ENCODE data around the gene SPRED2. TPM values are rescaled to one million over a fixed set of nuclear protein-coding genes. Genes with fewer than 3 reads are reported as not detected.

The SPRED2 gene
- total RNA-seq = 8.6 TPM

- DNase-seq = peak; percentile 86
Measured at GRCh38 chr2:65432227-65433190, at the start of gene SPRED2. TSS of gene SPRED2 (minus strand) at chr2:65432599. CDS start at chr2:65431987, 612 bp downstream.

- no peak for DNase-seq
Measured at GRCh38 chr2:65481961-65482360, 49.6 kb upstream of the SPRED2 start.

- no peak for DNase-seq
Measured at GRCh38 chr2:65479524-65479923, 47.1 kb upstream of the SPRED2 start.

- no peak for DNase-seq
Measured at GRCh38 chr2:65478498-65479135, 46.2 kb upstream of the SPRED2 start.

- DNase-seq = no peak
Measured at GRCh38 chr2:65477590-65477989, 45.2 kb upstream of the SPRED2 start.

- DNase-seq = no peak
Measured at GRCh38 chr2:65476778-65477177, 44.4 kb upstream of the SPRED2 start.

- no peak for DNase-seq
Measured at GRCh38 chr2:65475000-65475399, 42.6 kb upstream of the SPRED2 start.

GRCh38 chr2:65473045-65473444 lies 40.6 kb upstream of the SPRED2 start:
- DNase-seq = no peak

GRCh38 chr2:65471409-65471808 lies 39.0 kb upstream of the SPRED2 start:
- DNase-seq = no peak

- no peak for DNase-seq
Measured at GRCh38 chr2:65466551-65466950, 34.2 kb upstream of the SPRED2 start.

- DNase-seq = no peak
Measured at GRCh38 chr2:65465857-65466256, 33.5 kb upstream of the SPRED2 start.

GRCh38 chr2:65465124-65465523 lies 32.7 kb upstream of the SPRED2 start:
- DNase-seq = no peak

- DNase-seq = no peak
Measured at GRCh38 chr2:65464604-65465003, 32.2 kb upstream of the SPRED2 start.

GRCh38 chr2:65458999-65459398 lies 26.6 kb upstream of the SPRED2 start:
- no peak for DNase-seq

- no peak for DNase-seq
Measured at GRCh38 chr2:65456886-65457285, 24.5 kb upstream of the SPRED2 start.

- DNase-seq = no peak
Measured at GRCh38 chr2:65456064-65456463, 23.7 kb upstream of the SPRED2 start.

GRCh38 chr2:65453916-65454315 lies 21.5 kb upstream of the SPRED2 start:
- no peak for DNase-seq

GRCh38 chr2:65452150-65452895 lies 19.9 kb upstream of the SPRED2 start:
- DNase-seq = no peak

GRCh38 chr2:65450810-65451209 lies 18.4 kb upstream of the SPRED2 start:
- DNase-seq = no peak

- no peak for DNase-seq
Measured at GRCh38 chr2:65450393-65450792, 18.0 kb upstream of the SPRED2 start.

GRCh38 chr2:65443509-65444186 lies 11.2 kb upstream of the SPRED2 start:
- DNase-seq = no peak

- DNase-seq = no peak
Measured at GRCh38 chr2:65442420-65443020, 10.1 kb upstream of the SPRED2 start.
